GM13977 (cell line): ENCODE measurements around the gene ESYT1.

ENCODE experiments used
- DNase-seq: peaks from one replicate; pipeline ENCODE4 v3.0.0; 2012; ENCODE audit warnings: low spot score
- in situ Hi-C: fragments of 300-500 bp; cut with MboI; formaldehyde crosslinking; loops from one replicate; pipeline ENCODE4 v1.12.0; 2022; ENCODE audit warnings: low sequenced_read_pairs, low pct_unique_long_range_greater_than_20kb, mixed read lengths, inconsistent platforms; ENCODE audit not compliant: unreplicated experiment
- TF ChIP-seq, protein P1 (sequence below): IDR thresholded peaks from 2 replicates; pipeline ENCODE4 v1.5.1; 2012; ENCODE audit warnings: mild to moderate bottlenecking, control low read depth; ENCODE audit not compliant: insufficient read depth; ENCODE audit errors: extremely low read depth, missing control alignments

ESYT1 gene

DNA sequence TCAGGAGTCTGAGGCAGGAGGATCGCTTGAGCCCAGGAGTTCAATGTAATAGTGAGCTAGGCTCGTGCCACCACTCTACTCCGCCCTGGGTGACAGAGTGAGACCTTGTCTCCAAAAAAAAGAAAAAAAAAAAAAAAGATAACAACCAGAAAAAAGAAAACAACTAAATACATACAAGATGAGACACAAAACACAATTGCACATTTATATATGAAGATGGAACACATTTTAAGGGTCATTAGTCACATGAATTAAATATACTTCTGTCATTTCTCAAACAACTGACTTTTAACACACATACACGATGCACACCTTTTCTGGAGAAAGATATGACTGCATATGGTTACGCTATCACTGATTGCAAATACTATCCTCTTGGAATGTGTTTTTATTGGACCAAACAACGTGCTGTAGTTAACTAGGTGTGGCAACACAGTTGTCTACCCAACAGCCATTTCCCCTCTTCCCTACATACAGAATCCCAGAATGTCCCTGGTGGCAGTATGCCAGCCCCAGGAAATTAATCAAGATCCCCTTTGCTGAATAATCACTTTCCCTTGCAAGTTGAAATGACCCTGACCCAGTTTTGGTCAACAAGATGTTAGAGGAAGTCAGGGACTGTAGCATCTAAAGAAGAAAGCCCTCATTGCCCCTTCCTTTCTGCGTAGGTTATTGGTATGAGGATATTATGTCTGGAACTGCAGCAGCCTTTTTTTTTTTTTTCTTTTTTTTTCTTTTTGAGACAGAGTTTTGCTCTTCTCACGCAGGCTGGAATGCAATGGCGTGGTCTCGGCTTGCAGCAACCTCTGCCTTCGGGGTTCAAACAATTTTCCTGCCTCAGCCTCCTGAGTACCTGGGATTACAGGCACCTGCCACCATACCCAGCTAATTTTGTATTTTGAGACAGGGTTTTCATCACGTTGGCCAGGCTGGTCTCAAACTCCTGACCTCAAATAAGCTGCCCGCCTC is 18.7 kb downstream of the ESYT1 start:
- no peak for DNase-seq
- TF ChIP-seq, protein P1, sequence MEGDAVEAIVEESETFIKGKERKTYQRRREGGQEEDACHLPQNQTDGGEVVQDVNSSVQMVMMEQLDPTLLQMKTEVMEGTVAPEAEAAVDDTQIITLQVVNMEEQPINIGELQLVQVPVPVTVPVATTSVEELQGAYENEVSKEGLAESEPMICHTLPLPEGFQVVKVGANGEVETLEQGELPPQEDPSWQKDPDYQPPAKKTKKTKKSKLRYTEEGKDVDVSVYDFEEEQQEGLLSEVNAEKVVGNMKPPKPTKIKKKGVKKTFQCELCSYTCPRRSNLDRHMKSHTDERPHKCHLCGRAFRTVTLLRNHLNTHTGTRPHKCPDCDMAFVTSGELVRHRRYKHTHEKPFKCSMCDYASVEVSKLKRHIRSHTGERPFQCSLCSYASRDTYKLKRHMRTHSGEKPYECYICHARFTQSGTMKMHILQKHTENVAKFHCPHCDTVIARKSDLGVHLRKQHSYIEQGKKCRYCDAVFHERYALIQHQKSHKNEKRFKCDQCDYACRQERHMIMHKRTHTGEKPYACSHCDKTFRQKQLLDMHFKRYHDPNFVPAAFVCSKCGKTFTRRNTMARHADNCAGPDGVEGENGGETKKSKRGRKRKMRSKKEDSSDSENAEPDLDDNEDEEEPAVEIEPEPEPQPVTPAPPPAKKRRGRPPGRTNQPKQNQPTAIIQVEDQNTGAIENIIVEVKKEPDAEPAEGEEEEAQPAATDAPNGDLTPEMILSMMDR: no peak
- in situ Hi-C loops: no loop called here

GRCh38 chr12:56150563-56150962 is 22.5 kb downstream of the ESYT1 start:
- in situ Hi-C loops: no loop called here
- no peak for DNase-seq

DNA sequence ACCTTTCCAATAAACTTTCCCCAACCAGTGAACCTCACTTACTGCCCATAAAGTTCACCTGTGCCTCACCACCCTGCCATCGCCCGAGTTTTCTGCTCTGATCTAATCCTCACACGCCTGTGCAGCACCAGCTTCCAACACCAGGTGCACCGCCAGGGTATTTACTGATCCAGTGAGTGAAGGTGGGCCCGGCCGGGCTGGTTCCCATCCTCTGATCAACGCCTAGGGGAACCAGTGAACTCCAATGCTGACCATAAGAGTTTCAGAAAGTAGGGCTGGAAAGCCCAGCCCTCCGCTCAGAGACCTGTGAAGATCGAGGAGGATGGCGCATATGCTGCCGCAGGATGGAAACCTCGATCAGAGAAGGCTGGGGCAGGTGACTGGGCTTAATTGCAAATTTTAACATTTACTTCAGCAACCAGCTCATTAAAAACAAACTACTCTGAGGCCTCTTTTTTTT is 23.6 kb downstream of the ESYT1 start:
- in situ Hi-C loops: no loop called here
- peak; percentile 65 for DNase-seq
- TF ChIP-seq, protein P1: peak; percentile 20

More at GRCh38 chr12:56150563-56150962, 22.5 kb downstream of the ESYT1 start:
- TF ChIP-seq, protein P1: no peak

GRCh38 chr12:56152132-56152755 is 24.2 kb downstream of the ESYT1 start, which contains the start of gene MYL6B:
TSS of gene MYL6B (plus strand) at chr12:56152587. CDS start at chr12:56153919, 1,332 bp downstream.
- TF ChIP-seq, protein P1: no peak
- in situ Hi-C loops: no loop called here
- DNase-seq: peak; percentile 91

GRCh38 chr12:56152756-56153677 is 24.9 kb downstream of the ESYT1 start:
- no peak for DNase-seq
- TF ChIP-seq, protein P1: no peak
- in situ Hi-C loops: no loop called here

DNA sequence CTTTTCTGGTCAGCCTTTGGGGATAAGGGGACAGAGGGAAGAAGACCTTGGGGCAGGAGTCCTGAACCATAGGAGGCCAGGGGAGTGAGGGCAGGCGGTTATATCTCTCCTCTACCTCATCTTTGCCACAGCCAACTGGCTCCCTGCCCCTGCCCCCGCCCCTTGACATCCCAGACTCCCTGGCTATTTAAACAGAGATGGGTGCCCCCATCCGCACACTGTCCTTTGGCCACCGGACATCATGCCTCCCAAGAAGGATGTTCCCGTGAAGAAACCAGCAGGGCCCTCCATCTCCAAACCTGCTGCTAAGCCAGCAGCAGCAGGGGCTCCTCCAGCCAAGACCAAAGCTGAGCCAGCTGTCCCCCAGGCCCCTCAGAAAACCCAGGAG is 25.6 kb downstream of the ESYT1 start:
- in situ Hi-C loops: no loop called here
- DNase-seq: no peak
- TF ChIP-seq, protein P1: no peak
